ENCODE measurements around the gene GTPBP6.
"Not testable (repeated sequence)": the region's sequence is repeated elsewhere in the genome, so short reads cannot be mapped to it uniquely, and the experiment has no call there.

GTPBP6 gene

DNA sequence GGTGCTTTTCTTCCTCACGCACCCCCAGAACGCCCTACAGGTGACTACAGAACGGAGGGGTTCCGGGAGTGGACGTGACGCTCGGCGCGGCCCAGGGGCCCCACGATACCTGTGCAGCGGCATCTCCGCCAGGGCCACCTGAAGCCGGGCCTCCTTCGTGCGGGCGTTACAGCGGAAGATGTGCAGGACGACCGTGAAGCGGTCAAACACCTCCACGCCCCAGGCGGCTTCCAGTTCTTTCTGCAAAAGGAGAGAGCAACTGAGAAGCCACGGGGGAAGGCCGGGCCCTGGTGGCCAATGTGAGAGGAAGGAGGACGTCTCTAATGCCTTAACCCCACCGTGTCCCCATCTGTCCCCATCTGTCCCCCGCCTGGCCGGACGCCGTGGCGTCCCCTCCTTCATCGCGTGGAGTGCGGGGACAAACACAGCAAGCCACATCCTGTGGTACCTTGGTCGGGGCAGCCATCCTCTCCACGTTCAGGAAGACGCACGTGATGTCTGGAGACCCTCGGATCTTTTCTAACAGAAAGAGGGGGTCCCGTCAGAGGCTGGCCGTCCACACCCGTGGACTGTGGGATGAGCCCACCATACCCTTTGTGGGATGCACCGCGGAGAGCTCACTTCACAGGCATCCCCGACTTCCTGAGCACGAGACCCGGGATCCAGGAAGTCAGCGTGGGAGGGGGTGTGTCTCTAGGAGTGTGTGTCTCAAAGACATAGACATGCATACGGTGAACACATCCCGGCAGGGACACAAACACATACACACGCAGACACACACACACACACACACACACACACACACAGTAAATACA lies 3.6 kb downstream of the GTPBP6 start:
- no peak for DNase-seq

DNA sequence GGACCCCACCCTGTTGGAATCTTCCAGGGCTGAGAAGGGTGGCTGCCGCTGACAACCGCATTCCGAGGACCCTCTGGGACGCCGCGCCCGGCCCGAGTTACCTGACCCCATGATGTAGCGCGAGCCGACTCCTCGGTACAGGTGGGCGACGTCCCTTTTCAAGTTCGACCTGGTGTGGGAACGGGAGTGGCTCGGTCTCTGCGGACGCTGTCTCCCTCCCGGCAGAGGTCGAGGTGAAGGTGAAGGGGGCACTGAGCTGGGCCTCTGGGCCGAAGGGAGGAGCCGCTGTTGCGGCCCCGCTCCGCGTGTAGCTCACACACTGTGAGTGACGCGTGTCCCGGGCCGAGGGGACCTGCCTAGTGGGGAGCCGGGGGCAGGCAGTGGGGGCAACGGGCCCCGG lies 4.5 kb downstream of the GTPBP6 start:
- no peak for DNase-seq

DNA sequence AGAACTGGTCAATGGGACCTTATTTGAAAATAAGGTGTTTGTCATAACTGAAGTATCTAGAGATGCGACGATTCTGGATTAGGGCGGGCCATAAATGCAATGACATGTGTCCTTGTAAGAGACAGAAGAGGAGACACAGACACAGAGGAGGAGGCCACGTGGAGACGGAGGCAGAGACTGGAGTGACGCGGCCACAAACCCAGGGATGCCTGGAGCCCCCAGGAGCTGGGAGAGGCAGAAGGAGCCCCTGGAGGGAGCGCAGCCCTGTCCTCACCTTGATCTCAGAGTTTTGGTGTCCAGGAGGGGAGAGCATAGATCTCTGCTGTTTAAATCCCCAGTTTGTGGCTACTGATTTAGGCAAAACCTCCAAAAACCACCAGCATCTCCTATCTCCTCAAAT lies 5.0 kb downstream of the GTPBP6 start:
- DNase-seq = no peak

DNA sequence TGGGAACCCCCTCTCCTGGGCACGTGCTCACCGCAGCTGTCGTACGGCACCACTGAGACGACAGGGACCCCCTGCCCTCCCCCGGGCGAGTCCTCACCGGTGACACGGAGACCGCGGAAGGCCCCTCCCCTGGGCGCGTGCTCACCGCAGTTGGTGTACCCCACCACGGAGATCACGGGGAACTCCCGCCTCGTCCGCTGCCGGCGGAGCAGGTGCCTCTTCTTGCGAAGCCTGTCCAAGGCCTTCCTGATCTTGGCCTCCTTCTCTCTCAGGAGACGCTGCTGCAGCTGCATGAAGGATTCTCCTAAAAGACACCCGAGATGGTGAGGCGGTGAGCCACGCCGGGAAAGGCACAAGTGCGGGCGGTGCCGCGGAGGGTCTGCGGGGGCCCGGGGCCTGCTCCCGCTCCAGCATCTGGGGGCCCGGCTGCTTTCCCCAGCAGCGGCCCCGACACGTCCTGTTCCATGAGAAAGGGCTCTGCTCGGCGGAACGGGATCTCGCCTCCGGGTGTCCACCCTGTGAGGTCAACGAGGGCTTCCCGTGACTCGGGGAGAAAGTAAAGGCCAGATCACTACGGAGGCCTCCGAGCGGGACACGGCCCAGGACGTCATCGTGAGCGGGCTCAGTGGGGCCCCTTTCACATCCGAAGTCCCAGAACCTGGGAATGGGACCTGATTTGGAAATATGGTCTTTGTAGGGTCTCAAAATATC lies 5.8 kb downstream of the GTPBP6 start:
- DNase-seq = no peak

DNA sequence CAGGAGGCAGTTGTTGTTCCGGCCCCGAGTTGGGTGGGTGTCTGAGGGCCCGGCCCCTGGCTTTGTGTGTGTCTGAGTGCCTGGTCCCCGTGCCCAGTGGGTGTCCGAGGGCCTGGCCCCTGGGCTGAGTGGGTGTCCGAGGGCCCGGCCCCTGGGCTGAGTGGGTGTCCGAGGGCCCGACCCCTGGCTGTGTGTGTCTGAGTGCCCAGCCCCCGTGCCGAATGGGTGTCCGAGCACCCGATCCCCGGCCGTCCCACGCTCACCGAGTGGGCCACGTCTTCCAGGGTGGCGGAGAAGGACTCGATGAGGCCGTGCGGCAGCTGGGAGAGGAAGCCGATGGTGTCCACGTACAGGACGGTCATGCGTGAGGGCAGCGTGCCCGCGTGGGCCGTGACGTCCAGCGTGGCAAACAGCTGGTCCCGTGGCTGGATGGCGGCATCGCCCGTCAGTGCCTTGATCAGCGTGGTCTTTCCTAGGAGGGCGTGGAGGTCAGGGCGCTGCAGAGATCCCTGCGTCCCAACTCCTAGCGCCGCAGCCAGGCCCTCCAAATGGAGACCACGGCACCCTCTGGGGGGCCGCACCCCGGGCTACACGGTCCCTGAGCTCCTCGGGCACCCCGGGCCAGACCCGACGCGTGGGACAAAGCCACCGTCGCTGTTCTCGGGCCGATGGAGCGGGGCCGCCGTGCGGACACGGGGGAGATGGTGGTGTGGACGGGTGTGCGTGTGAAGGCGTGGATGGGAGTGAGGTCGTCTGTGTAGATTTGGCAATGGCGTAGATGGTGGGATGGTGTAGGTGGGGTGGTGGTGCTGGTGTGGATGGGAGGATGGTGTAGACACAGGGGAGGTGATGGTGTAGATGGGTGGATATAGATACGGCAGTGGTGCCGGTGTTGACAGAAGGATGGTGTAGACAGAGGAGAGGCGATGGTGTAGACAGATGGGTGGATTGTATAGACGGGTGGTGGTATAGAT lies 7.2 kb downstream of the GTPBP6 start:
- DNase-seq = no peak

DNA sequence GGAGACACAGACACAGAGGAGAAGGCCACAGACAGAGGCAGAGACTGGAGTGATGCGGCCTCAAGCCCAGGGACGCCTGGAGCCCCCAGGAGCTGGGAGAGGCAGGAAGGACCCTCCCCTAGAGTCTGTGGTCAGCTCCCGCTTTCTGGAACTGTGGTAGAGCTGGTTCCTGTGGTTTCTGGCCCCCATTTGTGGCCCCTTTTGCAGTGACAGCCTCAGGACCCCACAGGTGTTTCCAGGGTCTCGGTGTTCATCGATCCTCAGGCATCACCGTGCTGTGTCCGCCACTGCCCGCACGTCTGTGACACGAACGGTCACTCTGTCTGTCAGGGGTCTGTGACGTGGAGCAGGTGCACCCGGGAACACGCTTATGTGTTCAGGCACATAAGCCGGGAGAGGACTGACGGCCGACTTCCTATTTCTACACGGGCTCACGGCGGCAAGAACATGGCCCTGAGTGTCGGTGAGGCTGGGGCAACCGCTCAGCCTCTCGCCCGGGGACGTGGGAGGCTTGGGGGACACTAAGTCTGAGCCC lies 7.9 kb downstream of the GTPBP6 start:
- no peak for DNase-seq

DNA sequence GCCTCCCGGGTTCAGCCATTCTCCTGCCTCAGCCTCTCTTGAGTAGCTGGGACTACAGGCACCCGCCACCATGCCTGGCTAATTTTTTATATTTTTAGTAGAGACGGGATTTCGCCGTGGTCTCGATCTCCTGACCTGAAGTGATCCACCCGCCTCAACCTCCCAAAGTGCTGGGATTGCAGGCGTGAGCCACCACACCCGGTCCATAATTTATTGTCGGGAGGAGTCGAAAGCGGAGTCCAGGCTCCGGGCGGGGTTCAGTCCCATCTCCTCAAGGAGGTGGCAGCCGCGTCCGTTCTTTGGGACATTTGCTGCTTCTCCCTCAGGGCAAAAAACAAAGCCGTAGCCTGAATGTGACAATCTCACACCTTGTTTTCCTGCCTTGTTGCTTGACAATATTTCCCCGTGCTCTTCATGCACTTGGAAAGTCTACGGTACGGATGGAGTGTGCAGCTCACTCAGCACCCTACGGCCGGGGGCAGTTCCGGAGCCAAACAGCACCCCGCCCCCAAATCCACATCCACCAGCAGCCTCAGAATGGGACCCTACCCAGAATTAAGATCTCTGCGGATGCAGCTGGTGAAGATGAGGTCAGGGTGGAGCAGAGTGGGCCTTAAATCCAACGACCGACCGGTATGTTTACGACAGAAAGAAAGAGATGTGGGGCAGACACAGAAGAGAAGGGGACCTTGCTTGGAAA lies 9.6 kb downstream of the GTPBP6 start:
- no peak for DNase-seq

DNA sequence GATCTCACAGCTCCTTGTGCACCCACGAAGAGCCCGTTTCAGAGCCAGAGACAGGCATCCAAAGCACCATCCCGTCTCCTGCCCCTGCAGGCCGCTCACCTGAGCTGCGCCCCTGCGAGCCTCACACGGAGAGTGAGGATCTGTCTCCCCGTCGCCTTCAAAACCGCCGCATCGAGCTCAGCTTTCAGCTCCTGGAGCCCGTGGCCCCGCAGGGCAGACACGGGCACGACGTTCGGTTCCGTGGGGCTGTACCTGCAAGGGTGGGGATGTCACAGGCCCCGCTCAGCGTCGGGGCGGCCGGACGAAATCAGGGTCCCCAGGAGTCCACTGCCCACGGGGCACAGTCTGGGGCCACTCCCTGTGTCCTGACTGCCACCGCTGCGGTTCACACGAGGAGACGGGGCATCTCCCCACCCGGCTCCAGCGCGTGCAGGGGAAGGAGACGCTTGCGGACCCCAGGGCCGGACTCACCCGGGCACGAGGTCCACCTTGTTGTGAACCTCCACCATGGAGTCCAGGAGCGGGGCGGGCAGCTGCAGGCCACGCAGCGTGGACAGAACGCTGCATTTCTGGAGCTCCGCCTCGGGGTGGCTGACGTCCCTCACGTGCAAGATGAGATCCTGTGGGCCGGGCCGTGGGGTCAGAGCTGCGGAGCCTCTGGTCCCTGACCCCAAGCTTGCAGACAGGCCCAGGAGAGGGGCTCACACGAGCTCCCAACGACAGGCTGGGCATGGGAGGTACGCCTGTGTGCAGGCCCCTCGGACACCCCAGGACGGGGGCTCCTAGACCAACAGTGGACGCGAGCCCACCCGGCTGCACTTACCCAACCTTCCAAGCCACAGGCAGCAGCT lies 11.1 kb downstream of the GTPBP6 start:
- DNase-seq = no peak

DNA sequence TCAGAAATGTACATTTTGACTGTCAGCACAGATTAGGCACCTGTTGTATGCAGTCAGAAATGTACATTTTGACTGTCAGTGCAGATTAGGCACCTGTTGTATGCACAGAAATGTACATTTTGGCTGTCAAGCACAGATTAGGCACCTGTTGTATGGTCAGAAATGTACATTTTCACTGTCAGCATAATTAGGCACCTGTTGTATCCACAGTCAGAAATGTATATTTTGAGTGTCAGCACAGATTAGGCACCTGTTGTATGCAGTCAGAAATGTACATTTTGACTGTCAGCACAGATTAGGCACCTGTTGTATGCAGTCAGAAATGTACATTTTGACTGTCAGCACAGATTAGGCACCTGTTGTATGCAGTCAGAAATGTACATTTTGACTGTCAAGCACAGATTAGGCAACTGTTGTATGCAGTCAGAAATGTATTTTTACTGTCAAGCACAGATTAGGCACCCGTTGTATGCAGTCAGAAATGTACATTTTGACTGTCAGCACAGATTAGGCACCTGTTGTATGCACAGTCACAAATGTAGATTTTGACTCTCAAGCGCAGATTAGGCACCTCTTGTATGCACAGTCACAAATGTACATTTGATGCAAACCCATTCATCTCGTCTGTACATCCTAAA lies 11.9 kb downstream of the GTPBP6 start:
- DNase-seq = not testable (repeated sequence)

DNA sequence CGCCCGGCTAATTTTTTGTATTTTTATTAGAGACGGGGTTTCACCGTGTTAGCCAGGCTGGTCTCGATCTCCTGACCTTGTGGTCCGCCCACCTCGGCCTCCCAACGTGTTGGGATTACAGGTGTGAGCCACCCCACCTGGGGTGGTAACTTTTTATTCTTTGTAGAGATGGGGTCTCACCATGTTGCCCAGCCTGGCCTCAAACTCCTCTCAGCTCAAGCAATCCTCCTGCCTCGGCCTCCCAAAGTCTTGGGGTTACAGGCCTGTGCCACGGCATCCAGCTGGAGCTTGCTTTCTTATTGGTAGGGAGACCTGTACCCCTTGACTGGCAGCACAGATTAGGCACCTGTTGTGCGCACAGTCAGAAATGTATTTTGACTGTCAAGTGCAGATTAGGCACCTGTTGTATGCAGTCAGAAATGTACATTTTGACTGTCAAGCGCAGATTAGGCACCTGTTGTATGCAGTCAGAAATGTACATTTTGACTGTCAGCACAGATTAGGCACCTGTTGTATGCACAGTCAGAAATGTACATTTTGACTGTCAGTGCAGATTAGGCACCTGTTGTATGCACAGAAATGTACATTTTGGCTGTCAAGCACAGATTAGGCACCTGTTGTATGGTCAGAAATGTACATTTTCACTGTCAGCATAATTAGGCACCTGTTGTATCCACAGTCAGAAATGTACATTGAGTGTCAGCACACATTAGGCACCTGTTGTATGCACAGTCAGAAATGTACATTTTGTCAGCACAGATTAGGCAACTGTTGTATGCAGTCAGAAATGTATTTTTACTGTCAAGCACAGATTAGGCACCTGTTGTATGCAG lies 12.6 kb downstream of the GTPBP6 start:
- DNase-seq = not testable (repeated sequence)

DNA sequence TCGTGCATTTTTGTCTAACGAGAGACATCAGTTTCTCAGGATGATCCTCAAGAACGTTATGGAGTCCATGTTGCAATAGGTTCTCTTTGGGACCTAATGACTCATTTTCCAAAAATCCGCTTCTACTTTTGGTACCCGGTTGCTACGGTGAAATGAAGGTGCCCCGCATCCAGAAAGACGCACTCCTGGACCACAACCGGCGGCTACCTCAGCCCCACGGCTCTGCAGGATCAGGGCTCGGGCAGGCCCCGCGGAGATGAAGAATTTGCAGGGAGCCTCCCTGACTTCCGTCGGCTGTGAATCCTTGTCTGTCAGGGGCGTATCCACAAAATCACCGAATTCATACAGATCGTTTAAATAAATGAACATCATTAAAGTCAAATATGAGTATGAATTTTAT lies 15.6 kb downstream of the GTPBP6 start:
- no peak for DNase-seq

DNA sequence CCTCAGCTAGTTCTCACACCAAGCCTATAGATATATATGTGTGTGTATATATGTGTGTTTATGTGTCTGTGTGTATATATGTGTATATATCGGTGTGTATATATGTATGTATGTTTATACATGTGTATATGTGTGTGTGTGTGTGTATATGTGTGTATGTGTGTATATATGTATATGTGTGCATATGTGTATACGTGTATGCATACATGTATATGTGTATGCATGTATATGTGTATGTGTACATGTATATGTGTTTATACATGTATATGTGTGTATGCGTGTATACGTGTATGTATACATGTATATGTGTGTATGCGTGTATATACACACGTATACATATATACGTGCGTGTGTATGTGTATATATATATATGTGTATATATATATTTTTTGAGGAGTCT lies 18.3 kb downstream of the GTPBP6 start:
- DNase-seq = no peak

DNA sequence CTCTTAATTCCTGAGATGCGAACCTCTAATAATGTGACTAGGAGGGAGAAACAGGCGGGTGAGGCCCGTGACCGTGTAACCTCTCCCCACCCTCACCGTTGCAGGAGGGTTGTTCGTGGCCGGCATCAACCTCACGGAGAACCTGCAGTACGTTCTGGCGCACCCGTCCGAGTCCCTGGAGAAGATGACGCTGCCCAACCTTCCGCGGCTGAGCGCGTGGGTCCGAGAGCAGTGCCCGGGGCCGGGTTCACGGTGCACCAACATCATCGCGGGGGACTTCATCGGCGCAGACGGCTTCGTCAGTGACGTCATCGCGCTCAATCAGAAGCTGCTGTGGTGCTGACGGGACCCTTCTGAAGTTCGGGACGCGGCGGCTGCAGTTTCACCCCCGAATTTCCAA lies 19.6 kb downstream of the GTPBP6 start:
- DNase-seq = no peak

DNA sequence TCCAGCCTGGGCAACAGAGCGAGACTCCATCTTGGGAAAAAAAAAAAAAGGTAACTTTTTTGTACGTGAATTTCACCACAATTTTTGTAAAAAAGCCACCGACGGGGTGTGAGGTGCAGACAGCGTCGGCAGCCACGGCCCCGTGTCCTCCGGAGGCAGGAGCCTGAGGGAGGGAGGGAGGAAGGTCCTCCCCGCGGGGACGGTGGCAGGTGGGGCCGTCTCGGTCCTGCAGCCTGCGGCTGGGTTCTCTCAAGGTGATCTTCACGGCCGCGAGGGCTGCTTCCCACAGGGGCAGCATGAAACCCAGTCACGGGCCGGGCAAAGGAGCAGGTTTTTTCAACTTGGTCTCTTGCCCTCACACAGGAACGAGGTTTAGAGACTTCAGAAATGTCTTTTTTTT lies 23.5 kb downstream of the GTPBP6 start:
- no peak for DNase-seq

DNA sequence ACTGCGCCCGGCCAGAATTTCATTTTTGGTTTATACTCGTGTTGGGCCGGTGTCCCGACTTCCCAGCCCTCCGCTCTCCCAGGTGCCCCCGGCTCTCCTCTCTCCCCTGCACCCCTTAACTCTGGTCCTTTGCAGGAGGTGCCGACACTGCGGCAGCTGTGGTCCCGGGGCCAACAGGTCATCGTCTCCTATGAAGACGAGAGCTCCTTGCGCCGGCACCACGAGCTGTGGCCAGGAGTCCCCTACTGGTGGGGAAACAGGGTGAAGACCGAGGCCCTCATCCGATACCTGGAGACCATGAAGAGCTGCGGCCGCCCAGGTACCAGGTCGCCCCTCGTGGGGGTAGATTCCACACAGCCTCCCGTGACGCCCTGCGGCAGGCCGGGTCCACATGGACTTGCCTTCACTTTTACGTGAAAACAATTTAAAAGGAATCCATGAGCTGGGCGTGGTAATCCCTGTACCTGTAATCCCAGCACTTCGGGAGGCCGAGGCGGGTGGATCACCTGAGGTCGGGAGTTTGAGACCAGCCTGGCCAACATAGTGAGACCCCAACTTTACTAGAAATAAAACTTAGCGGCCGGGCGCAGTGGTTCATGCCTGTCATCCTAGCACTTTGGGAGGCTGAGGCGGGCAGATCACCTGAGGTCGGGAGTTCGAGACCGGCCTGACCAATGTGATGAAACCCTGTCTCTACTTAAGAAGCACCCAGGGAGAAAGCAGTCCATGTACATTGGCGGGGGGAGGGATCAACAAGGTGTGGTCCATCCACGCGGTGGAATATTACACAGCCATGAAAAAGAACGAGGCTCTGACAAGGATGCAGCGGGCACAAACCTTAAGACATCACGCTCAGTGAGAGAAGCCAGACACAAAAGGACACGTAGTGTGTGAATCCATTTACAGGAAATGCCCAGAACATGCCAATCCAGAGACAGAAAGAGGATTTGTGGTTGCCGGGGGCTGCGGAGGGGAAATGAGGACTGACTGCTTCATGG lies 25.4 kb downstream of the GTPBP6 start:
- DNase-seq = no peak

DNA sequence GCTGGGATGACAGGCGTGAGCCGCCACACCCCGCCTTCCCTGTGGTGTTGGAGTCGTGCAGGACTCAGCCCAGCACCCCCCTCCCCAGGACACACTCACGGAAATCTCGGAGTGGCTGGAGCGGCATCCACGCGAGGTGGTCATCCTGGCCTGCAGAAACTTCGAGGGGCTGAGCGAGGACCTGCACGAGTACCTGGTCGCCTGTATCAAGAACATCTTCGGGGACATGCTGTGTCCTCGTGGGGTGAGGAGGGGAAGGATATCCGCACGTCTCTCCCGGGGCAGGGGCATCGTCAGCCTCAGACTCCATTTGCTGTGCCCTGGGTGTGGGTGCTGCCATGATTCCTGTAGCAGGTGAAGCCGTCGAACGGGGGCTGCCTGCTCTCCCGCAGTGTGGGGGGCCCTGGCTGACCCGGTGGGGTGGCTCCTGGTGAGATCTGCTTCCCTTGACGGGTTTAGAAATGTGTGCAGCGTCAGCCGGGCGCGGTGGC lies 27.1 kb downstream of the GTPBP6 start:
- DNase-seq = no peak

DNA sequence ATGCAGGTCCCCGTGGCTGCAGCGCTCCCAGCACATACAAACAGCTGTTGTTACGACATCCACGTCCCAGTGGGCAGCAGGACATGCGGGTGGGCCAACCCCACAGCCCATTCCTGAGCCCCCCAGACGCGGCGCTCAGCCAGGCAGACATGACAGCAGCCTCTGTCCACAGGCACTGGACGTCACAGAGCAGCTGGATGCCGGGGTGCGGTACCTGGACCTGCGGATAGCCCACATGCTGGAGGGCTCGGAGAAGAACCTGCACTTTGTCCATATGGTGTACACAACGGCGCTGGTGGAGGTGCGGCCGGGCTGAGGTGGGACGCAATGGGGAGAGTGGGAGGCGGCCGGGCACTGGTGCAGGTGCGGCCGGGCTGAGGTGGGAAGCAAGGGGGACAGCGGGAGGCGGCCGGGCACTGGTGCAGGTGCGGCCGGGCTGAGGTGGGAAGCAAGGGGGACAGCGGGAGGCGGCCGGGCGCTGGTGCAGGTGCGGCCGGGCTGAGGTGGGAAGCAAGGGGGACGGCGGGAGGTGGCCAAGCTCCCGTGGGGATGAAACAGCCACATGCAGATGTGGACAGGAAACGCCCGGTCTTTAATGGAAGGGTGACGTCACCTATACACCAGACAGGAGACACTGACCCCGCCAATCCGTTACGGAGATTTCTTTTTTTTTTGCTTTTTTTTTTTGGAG lies 28.0 kb downstream of the GTPBP6 start:
- no peak for DNase-seq

DNA sequence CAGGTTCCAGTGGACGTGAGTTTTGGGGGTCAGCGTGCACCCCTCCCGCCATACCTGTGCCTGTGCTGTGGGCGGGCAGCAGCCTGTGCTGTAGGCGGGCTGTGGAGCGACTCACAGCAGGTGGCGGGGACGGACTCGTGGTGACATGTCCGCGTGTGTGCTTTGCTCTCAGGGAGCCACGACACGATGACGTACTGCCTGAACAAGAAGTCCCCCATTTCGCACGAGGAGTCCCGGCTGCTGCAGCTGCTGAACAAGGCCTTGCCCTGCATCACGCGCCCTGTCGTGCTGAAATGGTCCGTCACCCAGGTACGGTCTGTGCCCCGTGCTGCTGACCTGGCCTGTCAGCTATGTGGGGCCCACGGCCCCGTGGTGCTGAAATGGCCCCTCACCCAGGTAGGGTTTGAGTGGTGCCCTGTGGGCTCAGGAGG lies 30.0 kb downstream of the GTPBP6 start:
- DNase-seq = no peak
